Muscle layer of colon (tissue), 2 donors: ENCODE data around the gene PLCD3.

ENCODE experiments used
- H3K27ac ChIP-seq: one replicate; pipeline ENCODE4 v1.7.0; 2013; ENCODE audit warnings: low read depth, mild to moderate bottlenecking, low read length, moderate library complexity
- H3K27me3 ChIP-seq, 2 donors: one replicate each; pipeline ENCODE4 v1.7.0; 2013; ENCODE audit warnings: low read length in 2 of 2, mild to moderate bottlenecking in 2 of 2; ENCODE audit not compliant: insufficient read depth in 2 of 2, control insufficient read depth in 1 of 2
- H3K36me3 ChIP-seq: one replicate; pipeline ENCODE4 v1.7.0; 2013; ENCODE audit warnings: mild to moderate bottlenecking, low read length; ENCODE audit not compliant: insufficient read depth
- H3K4me1 ChIP-seq: one replicate; pipeline ENCODE4 v1.7.0; 2013; ENCODE audit warnings: mild to moderate bottlenecking, low read length; ENCODE audit not compliant: insufficient read depth
- H3K4me3 ChIP-seq, 2 donors: one replicate each; pipeline ENCODE4 v1.7.0; 2013; ENCODE audit warnings: low read length in 2 of 2, low read depth in 1 of 2, mild to moderate bottlenecking in 1 of 2, moderate library complexity in 1 of 2
- H3K9ac ChIP-seq: one replicate; pipeline ENCODE4 v1.7.0; 2013; ENCODE audit warnings: low read length
- H3K9me3 ChIP-seq: one replicate; pipeline ENCODE4 v1.7.0; 2013; ENCODE audit warnings: mild to moderate bottlenecking, low read length
- donor health status: abdominal sarcoma.
- donor health status: Adenocarcinoma of cecum.

PLCD3 gene

DNA sequence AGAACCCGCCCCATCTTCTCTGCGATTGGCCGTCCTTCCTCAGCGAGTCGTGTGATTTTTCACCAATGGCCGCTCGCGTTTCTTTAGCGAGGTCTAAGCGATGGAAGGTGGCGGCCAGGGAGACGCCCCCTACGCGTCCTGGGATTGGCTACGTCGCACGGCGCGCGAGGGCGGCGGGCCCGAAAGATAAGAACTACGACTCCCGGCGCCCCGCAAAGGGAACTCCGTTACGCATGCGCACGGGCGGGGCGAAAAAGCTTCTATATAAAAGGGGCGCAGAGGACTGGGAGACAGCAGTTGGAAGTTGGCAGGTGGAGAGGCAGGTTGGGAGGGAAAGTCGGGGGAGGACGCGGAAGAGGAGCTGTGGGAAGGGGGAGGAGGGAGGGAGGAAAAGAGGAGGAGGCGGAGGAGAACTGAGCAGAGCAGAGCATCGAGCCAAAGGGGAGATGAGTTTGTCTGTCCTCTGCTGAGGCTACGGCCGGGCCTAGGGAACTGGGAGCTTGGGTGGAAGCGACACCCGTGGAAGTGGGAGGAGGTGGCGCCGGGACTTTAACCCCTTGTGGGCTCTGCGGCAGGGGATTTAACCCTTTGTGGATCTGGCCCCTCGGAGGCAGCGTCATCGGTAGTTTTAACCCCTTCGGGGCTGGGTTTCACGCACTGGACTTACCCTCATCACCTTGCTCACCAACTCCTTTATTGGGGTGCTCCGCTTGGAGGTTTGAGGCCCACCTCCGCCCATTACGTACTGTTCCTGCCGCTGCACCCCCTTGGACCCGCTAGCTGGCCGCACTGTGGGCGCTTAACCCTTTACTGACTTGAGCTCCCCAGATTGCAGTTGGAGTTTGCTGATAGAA, 16.1 kb upstream of the PLCD3 start, which contains the start of gene HEXIM1:
TSS of gene HEXIM1 (plus strand) at position 293 of the 854 bp plus-strand sequence. CDS start 716 bp downstream, outside the sequence.
- peaks cover 40% of the 10 kb centered on the region for H3K4me1 ChIP-seq

GRCh38 chr17:45147581-45148182, 15.4 kb upstream of the PLCD3 start:
- Histone ChIP-seq H3K4me3 (peak overlapping the region; percentile 48 to 76), H3K9me3 (no peaks in the 10 kb centered on the region), H3K27ac (peak overlapping the region; percentile 98), H3K9ac (peak overlapping the region; percentile 79), H3K36me3 (no peaks in the 10 kb centered on the region), H3K27me3 (no peaks in the 10 kb centered on the region), H3K4me1 (peaks cover 43% of the 10 kb centered on the region)

More for the DNA sequence above, 16.1 kb upstream of the PLCD3 start, which contains the start of gene HEXIM1:
- Histone ChIP-seq H3K27me3 (no peaks in the 10 kb centered on the region), H3K27ac (peak within 1 kb of the TSS; percentile 100), H3K9me3 (no peaks in the 10 kb centered on the region), H3K36me3 (no peaks in the 10 kb centered on the region), H3K9ac (peak within 1 kb of the TSS; percentile 99), H3K4me3 (peak within 1 kb of the TSS; percentile 94 to 100)

DNA sequence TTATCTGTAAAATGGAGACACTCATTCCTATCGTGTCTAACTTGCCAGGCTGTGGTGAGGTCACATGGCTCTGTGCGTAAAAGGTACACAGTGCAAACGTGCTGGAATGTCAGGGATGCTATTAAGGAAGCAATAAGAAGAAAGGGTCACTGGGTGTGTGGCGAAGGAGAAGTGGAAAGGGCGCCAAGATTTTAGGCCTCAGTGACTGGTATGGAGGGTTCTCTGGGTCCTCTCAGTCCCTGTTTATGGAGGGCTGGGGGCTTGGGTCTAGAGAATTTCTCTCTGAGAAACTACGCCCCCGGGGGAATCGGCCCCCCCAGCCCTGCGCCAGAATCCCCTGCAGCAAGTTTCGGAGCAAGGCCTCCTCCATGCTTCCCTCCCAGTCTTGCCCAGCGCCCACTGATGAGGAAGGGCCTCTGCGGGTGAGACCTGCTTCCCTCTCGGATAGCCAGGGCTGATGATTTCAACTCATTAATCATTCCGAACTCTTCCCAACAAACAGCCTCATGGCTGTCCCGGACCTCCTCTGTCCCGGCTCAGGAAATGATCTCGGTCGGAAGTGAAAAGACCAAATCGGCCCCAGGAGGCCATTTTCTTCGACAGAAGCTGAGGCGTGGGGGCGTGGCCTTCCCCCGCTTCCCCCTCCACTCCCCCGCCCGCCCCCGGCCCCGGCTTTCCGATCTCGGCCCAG, 14.7 kb upstream of the PLCD3 start:
- H3K36me3 ChIP-seq = no peaks in the 10 kb centered on the region

GRCh38 chr17:45146592-45146889, 14.2 kb upstream of the PLCD3 start:
- Histone ChIP-seq H3K27ac (peak overlapping the region; percentile 98), H3K4me1 (peaks cover 32% of the 10 kb centered on the region), H3K36me3 (no peaks in the 10 kb centered on the region), H3K9me3 (no peaks in the 10 kb centered on the region), H3K9ac (peak overlapping the region; percentile 79), H3K27me3 (no peaks in the 10 kb centered on the region), H3K4me3 (peak overlapping the region; percentile 10 to 76)

More for the DNA sequence above, 14.7 kb upstream of the PLCD3 start:
- Histone ChIP-seq H3K4me1 (peaks cover 37% of the 10 kb centered on the region), H3K9ac (peak overlapping the region; percentile 79), H3K4me3 (peak overlapping the region; percentile 48 to 76), H3K27ac (peak overlapping the region; percentile 98), H3K27me3 (no peaks in the 10 kb centered on the region), H3K9me3 (no peaks in the 10 kb centered on the region)

DNA sequence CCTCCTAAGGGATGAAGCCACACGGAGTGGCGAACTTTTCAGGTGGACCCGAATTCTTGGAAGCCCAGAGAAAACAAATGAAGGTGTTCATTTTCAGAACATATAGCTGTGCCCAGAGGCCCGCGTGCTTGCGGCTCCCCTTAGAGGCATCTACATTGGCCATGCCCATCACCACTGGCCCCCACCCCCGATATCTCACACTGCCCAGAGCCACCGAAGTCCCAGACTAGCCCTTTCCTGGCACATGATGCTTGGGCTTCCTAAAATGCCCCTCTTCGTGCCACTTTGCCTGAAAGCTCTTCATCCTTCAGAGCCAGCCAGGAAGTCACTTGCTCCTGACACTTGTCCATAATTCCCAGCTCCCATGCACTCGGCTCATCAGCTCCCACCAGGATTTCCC, 13.9 kb upstream of the PLCD3 start:
- H3K27ac ChIP-seq = peak overlapping the region; percentile 98
- peaks cover 28% of the 10 kb centered on the region for H3K4me1 ChIP-seq
- peak overlapping the region; percentile 10 to 76 for H3K4me3 ChIP-seq
- no peaks in the 10 kb centered on the region for H3K27me3 ChIP-seq
- no peaks in the 10 kb centered on the region for H3K36me3 ChIP-seq
- H3K9ac ChIP-seq = no peak overlapping the region
- no peaks in the 10 kb centered on the region for H3K9me3 ChIP-seq

DNA sequence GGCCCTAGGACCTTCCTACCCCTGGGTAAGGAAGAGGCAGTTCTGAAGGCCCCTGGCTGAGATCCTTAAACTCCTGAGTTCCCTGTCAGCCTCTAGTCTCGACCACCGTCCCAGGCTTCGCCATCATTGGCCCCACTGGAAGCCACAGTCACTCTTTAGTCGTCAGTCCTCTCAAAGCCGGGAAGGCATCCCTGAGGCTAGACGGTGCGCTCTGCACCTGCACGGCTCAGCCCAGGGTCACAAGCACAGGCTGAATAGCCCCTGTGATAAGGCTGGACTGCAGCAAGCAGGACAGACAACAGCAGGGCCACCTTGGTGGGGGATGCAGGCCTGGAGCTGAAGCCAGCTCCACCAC, 12.7 kb upstream of the PLCD3 start:
- Histone ChIP-seq H3K9ac (peak overlapping the region; percentile 71), H3K27me3 (no peaks in the 10 kb centered on the region), H3K27ac (peak overlapping the region; percentile 96), H3K4me1 (peaks cover 23% of the 10 kb centered on the region), H3K36me3 (no peaks in the 10 kb centered on the region), H3K9me3 (no peaks in the 10 kb centered on the region), H3K4me3 (peak overlapping the region in 1 of 2 donors; percentile 61)

- Histone ChIP-seq H3K9ac (peak overlapping the region; percentile 71), H3K9me3 (no peaks in the 10 kb centered on the region), H3K4me3 (peak overlapping the region; percentile 59 to 61), H3K27me3 (no peaks in the 10 kb centered on the region), H3K4me1 (peaks cover 23% of the 10 kb centered on the region), H3K36me3 (no peaks in the 10 kb centered on the region), H3K27ac (peak overlapping the region; percentile 96)
These were observed 12.1 kb upstream of the PLCD3 start for GRCh38 chr17:45144199-45145034.

DNA sequence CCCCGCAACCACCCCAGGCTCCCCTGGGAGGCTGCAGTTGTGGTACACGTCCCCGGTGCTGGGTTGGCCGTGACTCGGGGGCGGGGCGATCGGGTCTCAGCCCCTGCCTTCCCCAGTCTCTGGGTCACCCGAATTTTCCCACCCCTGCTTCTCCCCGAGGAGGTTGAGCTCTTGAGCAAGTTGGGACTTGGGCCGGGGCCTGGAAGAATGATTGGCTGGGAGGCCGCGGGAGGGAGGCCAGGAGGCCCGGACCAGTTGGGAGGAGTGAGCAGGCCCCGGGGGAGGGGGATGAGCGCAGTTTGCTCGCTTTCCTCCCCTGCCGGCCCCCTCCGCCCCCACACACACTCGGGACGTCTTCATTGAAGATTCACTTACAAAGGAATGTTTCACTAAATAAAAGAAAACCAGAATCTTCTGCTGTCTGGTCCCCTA, 11.5 kb upstream of the PLCD3 start:
- no peaks in the 10 kb centered on the region for H3K27me3 ChIP-seq
- H3K4me1 ChIP-seq = peaks cover 23% of the 10 kb centered on the region
- H3K4me3 ChIP-seq = peak overlapping the region; percentile 59 to 61
- H3K27ac ChIP-seq = peak overlapping the region; percentile 96
- no peaks in the 10 kb centered on the region for H3K9me3 ChIP-seq
- peak overlapping the region; percentile 71 for H3K9ac ChIP-seq
- H3K36me3 ChIP-seq = peaks cover 6% of the 10 kb centered on the region

DNA sequence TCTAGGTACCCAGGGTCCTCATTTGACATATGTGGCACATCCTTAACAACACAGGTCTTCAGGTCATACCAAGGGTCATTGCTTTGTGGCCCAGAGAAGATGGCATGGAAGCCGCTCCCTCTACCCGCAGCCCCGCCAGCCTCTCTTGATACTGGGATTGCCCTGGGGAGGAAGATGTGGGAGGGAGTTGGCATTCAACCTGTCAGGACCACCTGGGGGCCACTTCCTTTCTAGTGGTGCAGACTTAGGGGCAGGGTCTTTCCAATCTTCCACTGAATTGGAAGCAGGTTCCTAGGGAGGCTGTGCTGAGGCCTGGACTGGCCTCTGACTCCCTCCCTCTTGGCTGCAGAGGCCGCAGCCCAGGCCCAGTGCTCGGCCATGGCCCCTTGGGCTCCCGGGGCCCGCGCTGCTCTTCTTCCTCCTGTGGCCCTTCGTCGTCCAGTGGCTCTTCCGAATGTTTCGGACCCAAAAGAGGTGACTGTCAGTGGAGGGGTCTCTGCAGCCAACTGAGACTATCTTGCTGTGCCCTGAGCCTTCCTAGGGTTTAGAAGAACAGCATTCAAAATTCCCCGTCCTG, 10.9 kb upstream of the PLCD3 start:
- peaks cover 10% of the 10 kb centered on the region for H3K36me3 ChIP-seq
- H3K4me1 ChIP-seq = peaks cover 23% of the 10 kb centered on the region
- H3K9ac ChIP-seq = peak overlapping the region; percentile 71
- no peaks in the 10 kb centered on the region for H3K9me3 ChIP-seq
- no peaks in the 10 kb centered on the region for H3K27me3 ChIP-seq
- peak overlapping the region; percentile 96 for H3K27ac ChIP-seq
- H3K4me3 ChIP-seq = peak overlapping the region in 1 of 2 donors; percentile 61

DNA sequence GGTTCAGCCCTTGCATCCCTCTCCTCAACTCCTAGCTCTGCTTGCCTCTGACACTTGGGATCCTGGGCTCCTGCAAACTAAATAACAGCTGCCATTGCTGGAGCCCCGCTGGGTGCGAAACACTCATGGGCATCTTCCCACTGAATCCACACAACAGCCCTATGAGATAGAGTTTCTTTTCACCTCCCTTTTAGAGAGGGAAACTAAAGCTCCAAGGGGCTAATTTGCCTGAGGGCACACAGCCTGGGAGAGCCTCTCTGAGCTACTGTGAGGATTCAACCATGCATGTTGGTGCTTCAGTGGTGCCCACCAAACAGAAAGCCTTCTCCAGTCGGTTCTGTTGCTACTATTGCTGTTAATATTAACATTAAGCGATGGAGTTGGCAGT, 7.2 kb upstream of the PLCD3 start:
- Histone ChIP-seq H3K9ac (no peak overlapping the region), H3K36me3 (peaks cover 19% of the 10 kb centered on the region), H3K27me3 (no peaks in the 10 kb centered on the region), H3K27ac (no peak overlapping the region), H3K9me3 (no peaks in the 10 kb centered on the region), H3K4me1 (peaks cover 25% of the 10 kb centered on the region), H3K4me3 (no peak overlapping the region)
